Transverse colon (tissue), 4 donors: ENCODE data around the gene NUDT16.

Experiments
- CTCF ChIP-seq, 5 experiments: fragments of 200-600 bp in 3 of 5; fragments of 450-650 bp in 2 of 5; sonication (generic) in 3 of 5; IDR thresholded peaks; 1 replicate in 2 of 5; 2 replicates in 3 of 5; pipeline ENCODE4 v1.5.1; 2016 to 2017; ENCODE audit warnings: antibody characterized with exemption in 5 of 5, inconsistent platforms in 3 of 5, mild to moderate bottlenecking in 2 of 5, moderate library complexity in 1 of 5
- POLR2A ChIP-seq: fragments of 450-650 bp; IDR thresholded peaks from one replicate; pipeline ENCODE4 v1.6.1; 2016; ENCODE audit warnings: antibody characterized with exemption, mild to moderate bottlenecking, moderate library complexity
- POLR2AphosphoS5 ChIP-seq, 3 donors: sonication (generic); formaldehyde crosslinking; IDR thresholded peaks; one replicate each; pipeline ENCODE4 v1.6.1; 2016; ENCODE audit warnings: antibody characterized with exemption in 3 of 3

DNA sequence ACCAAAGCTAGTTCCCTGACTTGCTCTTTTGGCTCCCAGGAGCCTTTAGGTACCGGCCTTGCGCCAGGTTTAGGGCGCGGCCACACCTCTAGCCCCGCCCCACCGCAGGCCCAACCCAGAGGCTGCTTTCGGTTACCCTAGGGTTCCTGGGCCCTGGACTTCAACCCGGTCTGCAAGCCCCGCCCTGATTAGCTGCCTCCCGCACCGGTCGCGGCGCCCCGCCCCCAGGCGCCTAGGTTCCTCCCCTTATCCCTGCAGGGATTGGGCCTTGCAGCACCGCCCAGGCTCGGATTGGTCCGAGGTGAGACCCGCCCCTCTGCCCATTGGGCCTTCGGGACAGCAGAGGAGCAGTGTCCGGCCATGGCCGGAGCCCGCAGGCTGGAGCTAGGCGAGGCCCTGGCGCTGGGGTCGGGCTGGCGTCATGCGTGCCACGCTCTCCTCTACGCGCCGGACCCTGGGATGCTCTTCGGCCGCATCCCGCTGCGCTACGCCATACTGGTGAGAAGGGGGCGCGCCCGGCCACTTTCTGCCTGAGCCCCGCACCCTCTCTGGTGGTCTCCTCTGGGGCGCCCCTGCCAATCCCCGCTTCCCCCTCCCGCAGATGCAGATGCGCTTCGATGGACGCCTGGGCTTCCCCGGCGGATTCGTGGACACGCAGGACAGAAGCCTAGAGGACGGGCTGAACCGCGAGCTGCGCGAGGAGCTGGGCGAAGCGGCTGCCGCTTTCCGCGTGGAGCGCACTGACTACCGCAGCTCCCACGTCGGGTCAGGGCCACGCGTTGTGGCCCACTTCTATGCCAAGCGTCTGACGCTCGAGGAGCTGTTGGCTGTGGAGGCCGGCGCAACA lies at the start of gene NUDT16:
- TF ChIP-seq POLR2A = peak; percentile 97
- TF ChIP-seq CTCF (IDR thresholded peaks at IDR 0.05) = peak in 1 of 5 experiments; percentile 19
- peak; percentile 95 to 98 (median 96) for TF ChIP-seq POLR2AphosphoS5 (IDR thresholded peaks at IDR 0.05)
